Suprapubic skin (tissue), 4 donors: ENCODE data around the gene CD6.

ENCODE experiments used
- EP300 ChIP-seq: sonication (generic); formaldehyde crosslinking; IDR thresholded peaks from one replicate; pipeline ENCODE4 v1.6.1; 2017; ENCODE audit warnings: antibody characterized with exemption
- POLR2A ChIP-seq, 2 donors: fragments of 450-650 bp; IDR thresholded peaks; one replicate each; pipeline ENCODE4 v1.6.1; 2017; ENCODE audit warnings: antibody characterized with exemption in 2 of 2, mild to moderate bottlenecking in 2 of 2, moderate library complexity in 2 of 2
- POLR2AphosphoS5 ChIP-seq, 3 donors: sonication (generic); formaldehyde crosslinking; IDR thresholded peaks; one replicate each; pipeline ENCODE4 v1.6.1; 2017; ENCODE audit warnings: antibody characterized with exemption in 3 of 3
- TF ChIP-seq, protein P1 (sequence below), 2 donors: fragments of 200-600 bp in 1 of 2; fragments of 450-650 bp in 1 of 2; sonication (generic) in 1 of 2; IDR thresholded peaks; one replicate each; pipeline ENCODE4 v1.5.1; 2016 to 2019; ENCODE audit warnings: antibody characterized with exemption in 2 of 2, mild to moderate bottlenecking in 1 of 2, moderate library complexity in 1 of 2

DNA sequence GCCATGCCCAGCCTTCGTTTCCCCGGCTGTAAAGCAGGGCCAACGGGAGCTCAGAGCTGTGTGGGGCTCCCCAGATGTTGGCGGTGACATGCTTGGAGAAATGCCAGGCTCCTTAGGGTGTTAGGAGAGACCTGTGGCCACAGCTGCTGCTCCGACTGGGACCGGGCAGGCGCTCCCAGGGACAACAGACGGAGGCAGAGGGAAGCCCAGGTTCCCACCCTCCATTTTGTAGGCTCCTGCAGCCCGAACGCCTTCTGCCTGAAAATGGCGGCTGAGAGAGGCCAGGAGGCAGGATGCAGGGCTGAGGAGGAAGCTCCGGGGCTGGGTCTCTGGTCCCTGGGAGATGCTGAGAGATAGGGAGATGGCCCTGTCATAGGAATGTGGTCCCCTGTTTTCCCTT, 10.0 kb downstream of the CD6 start:
- TF ChIP-seq, protein P1, sequence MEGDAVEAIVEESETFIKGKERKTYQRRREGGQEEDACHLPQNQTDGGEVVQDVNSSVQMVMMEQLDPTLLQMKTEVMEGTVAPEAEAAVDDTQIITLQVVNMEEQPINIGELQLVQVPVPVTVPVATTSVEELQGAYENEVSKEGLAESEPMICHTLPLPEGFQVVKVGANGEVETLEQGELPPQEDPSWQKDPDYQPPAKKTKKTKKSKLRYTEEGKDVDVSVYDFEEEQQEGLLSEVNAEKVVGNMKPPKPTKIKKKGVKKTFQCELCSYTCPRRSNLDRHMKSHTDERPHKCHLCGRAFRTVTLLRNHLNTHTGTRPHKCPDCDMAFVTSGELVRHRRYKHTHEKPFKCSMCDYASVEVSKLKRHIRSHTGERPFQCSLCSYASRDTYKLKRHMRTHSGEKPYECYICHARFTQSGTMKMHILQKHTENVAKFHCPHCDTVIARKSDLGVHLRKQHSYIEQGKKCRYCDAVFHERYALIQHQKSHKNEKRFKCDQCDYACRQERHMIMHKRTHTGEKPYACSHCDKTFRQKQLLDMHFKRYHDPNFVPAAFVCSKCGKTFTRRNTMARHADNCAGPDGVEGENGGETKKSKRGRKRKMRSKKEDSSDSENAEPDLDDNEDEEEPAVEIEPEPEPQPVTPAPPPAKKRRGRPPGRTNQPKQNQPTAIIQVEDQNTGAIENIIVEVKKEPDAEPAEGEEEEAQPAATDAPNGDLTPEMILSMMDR (IDR thresholded peaks at IDR 0.05), result no peak
- TF ChIP-seq POLR2A (IDR thresholded peaks at IDR 0.05), result no peak
- TF ChIP-seq EP300, result no peak
- TF ChIP-seq POLR2AphosphoS5 (IDR thresholded peaks at IDR 0.05), result no peak
